Right atrium auricular region (tissue), 2 donors: Measurements from ENCODE around the gene TMEM158. TPM values are rescaled to one million over a fixed set of nuclear protein-coding genes. Genes with fewer than 3 reads are reported as not detected.

ENCODE experiments used
- DNase-seq: peaks from one replicate; pipeline ENCODE4 v3.0.0-alpha.2; 2019; ENCODE audit warnings: low spot score
- H3K27ac ChIP-seq, 2 donors: fragments of 200-600 bp; sonication (generic); 1 replicate in 1 of 2; 2 replicates in 1 of 2; pipeline ENCODE4 v1.5.1; 2016 to 2019
- H3K27me3 ChIP-seq, 2 donors: fragments of 200-600 bp; sonication (generic); one replicate each; pipeline versions ENCODE4 v1.5.1 to v1.6.0; 2017 to 2019
- H3K36me3 ChIP-seq: fragments of 200-600 bp; sonication (generic); one replicate; pipeline ENCODE4 v1.5.1; 2016
- H3K4me1 ChIP-seq, 2 donors: fragments of 200-600 bp; sonication (generic); one replicate each; pipeline versions ENCODE4 v1.5.1 to v1.6.0; 2017 to 2019
- H3K4me3 ChIP-seq, 2 donors: fragments of 200-600 bp; sonication (generic); 1 replicate in 1 of 2; 2 replicates in 1 of 2; pipeline ENCODE4 v1.5.1; 2017 to 2019; ENCODE audit warnings: mild to moderate bottlenecking in 1 of 2, moderate library complexity in 1 of 2
- H3K9me3 ChIP-seq, 2 donors: fragments of 200-600 bp; sonication (generic); one replicate each; pipeline ENCODE4 v1.5.1; 2019
- CTCF ChIP-seq, 2 donors: fragments of 200-600 bp; sonication (generic); IDR thresholded peaks; one replicate each; pipeline ENCODE4 v1.5.1; 2019; ENCODE audit warnings: antibody characterized with exemption in 2 of 2
- total RNA-seq, 2 donors: library from RNA; depleted of rRNA; stranded (reverse); fragments of >200 nt; gene quantifications; one replicate each; pipeline ENCODE4 v1.1.0, GENCODE V29; 2016

The TMEM158 gene
- total RNA-seq, 2 donors from 2014 or later, result not detected

GRCh38 chr3:45227071-45227820 is 1.2 kb upstream of the TMEM158 start:
- Histone ChIP-seq H3K27ac (no peak overlapping the region), H3K4me1 (peaks cover 0 to 11% of the 10 kb centered on the region in 2 donors), H3K4me3 (no peak overlapping the region), H3K9me3 (no peaks in the 10 kb centered on the region), H3K27me3 (peaks cover 0 to 3% of the 10 kb centered on the region in 2 donors), H3K36me3 (no peaks in the 10 kb centered on the region)
- DNase-seq, result no peak
- TF ChIP-seq CTCF (IDR thresholded peaks at IDR 0.05), result no peak

GRCh38 chr3:45225465-45226205 is 452 bp downstream of the TMEM158 start:
- Histone ChIP-seq H3K36me3 (no peaks in the 10 kb centered on the region), H3K27ac (no peak overlapping the region), H3K27me3 (peaks cover 0 to 3% of the 10 kb centered on the region in 2 donors), H3K9me3 (no peaks in the 10 kb centered on the region), H3K4me3 (peak overlapping the region; percentile 24 to 60), H3K4me1 (peaks cover 0 to 11% of the 10 kb centered on the region in 2 donors)
- no peak for TF ChIP-seq CTCF (IDR thresholded peaks at IDR 0.05)
- DNase-seq, result no peak

- TF ChIP-seq CTCF (IDR thresholded peaks at IDR 0.05), result peak in 1 of 2 donors; percentile 60
- DNase-seq, result peak; percentile 64
- Histone ChIP-seq H3K4me3 (peak overlapping the region; percentile 23 to 60), H3K4me1 (peaks cover 0 to 11% of the 10 kb centered on the region in 2 donors), H3K9me3 (no peaks in the 10 kb centered on the region), H3K27ac (no peak overlapping the region), H3K27me3 (peaks cover 0 to 3% of the 10 kb centered on the region in 2 donors), H3K36me3 (no peaks in the 10 kb centered on the region)
Observed at GRCh38 chr3:45224824-45225464, 1.1 kb downstream of the TMEM158 start.

- no peak for TF ChIP-seq CTCF (IDR thresholded peaks at IDR 0.05)
- Histone ChIP-seq H3K4me1 (peaks cover 0 to 11% of the 10 kb centered on the region in 2 donors), H3K36me3 (no peaks in the 10 kb centered on the region), H3K27me3 (peaks cover 0 to 3% of the 10 kb centered on the region in 2 donors), H3K9me3 (no peaks in the 10 kb centered on the region), H3K4me3 (no peak overlapping the region), H3K27ac (no peak overlapping the region)
- no peak for DNase-seq
Observed at GRCh38 chr3:45223889-45224727, 2.0 kb downstream of the TMEM158 start.

GRCh38 chr3:45219694-45220093 is 6.4 kb downstream of the TMEM158 start:
- Histone ChIP-seq H3K36me3 (no peaks in the 10 kb centered on the region), H3K4me3 (no peak overlapping the region), H3K27me3 (peaks cover 0 to 3% of the 10 kb centered on the region in 2 donors), H3K4me1 (peaks cover 0 to 2% of the 10 kb centered on the region in 2 donors), H3K9me3 (no peaks in the 10 kb centered on the region), H3K27ac (no peak overlapping the region)
- TF ChIP-seq CTCF (IDR thresholded peaks at IDR 0.05), result no peak
- no peak for DNase-seq
